SK-N-MC (cell line): ENCODE results near the gene AGMAT.

Experiments used
- EZH2 ChIP-seq: fragments of 200-600 bp; sonication (generic); IDR thresholded peaks from one replicate; pipeline ENCODE4 v1.6.1; 2017; ENCODE audit warnings: antibody characterized with exemption
- FOXP2 ChIP-seq: optimal IDR thresholded peaks from 2 replicates; pipeline ENCODE3; 2011; ENCODE audit warnings: mild to moderate bottlenecking, moderate library complexity; ENCODE audit not compliant: insufficient read depth; ENCODE audit errors: extremely low read length, control extremely low read depth
- POLR2AphosphoS5 ChIP-seq: IDR thresholded peaks from 2 replicates; pipeline ENCODE4 v1.6.1; 2012; ENCODE audit warnings: mild to moderate bottlenecking, low read depth, low read length, borderline replicate concordance

- TF ChIP-seq POLR2AphosphoS5 (no peak), EZH2 (no peak), FOXP2 (no peak)
Observed at GRCh38 chr1:15524021-15524282, 60.9 kb downstream of the AGMAT start, which contains the start of gene CASP9.
